GM20000 (cell line): ENCODE data around the gene FKBP2.

Experiments
- DNase-seq: peaks from one replicate; pipeline ENCODE4 v3.0.0; 2012; ENCODE audit warnings: low spot score
- CTCF ChIP-seq: IDR thresholded peaks from 2 replicates; pipeline ENCODE4 v1.5.1; 2012; ENCODE audit warnings: mild to moderate bottlenecking, control low read depth; ENCODE audit errors: extremely low read depth, missing control alignments

Gene FKBP2

DNA sequence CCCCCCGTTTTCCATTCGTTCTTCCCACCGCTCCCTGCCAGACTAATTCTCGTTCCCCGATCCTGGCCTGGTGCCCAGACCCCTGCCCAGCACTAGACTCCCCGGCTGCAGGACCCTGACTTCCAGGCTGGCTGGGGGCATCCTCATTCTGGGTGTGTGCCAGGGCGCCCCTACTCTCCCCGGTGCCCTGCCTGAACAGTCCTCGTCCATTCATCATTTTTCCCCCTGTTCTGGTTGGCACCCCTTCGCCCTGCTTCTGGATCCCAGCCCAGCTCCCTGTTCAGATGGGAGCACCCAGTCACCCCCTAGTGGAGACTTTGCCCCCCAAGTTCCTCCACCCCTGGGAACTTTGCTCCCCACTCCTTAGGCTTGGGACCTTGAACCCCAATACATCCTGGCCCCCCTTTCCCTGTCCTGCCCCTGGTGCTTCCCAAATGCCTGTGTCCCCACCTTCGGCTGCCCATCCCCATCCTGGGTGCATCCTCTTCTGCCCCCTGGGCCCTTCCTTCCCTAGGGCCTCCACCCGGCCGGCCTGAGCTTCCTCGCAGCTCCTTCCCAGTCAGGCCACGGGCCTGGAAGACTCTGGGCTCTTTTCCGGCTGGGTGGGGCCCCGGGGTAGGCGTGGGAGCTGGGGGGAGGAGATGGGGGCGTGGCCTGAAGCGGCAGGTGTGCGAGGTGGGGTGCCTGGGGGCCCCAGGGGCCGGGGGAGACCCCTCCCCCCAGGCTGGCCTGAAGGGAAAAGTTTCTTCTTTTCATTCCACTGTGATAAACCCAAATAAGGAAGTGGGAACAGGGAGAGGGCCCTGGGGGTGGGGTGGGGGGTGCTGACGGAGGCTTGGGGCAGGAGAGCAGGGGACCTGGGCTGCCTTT, 11.3 kb downstream of the FKBP2 start:
- peak; percentile 41 for TF ChIP-seq CTCF
- DNase-seq = peak; percentile 69

GRCh38 chr11:64253043-64253442, 12.1 kb downstream of the FKBP2 start:
- TF ChIP-seq CTCF = no peak
- DNase-seq = no peak

DNA sequence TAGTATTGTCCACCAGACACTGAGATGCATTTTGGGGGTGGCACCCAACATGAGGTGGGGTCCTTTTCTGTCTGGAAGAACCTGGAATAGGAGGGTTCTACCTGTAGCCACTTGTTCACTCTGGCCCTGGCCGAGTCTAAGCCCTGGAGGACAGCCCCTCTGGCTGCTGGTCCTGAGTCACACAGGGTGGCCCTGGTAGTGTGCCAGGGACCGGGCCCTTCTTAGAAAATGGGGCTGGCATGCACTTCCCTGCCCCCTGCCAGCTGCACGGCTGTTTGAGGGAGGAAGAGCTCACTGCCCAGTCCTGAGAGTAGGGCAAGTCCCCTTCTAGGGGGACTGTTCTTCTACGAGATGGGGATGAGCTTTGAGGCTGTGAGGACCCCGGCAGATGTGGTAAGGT, 12.6 kb downstream of the FKBP2 start:
- no peak for DNase-seq
- no peak for TF ChIP-seq CTCF

- TF ChIP-seq CTCF = no peak
- DNase-seq = no peak
Observed at GRCh38 chr11:64254326-64254725, 13.4 kb downstream of the FKBP2 start.

DNA sequence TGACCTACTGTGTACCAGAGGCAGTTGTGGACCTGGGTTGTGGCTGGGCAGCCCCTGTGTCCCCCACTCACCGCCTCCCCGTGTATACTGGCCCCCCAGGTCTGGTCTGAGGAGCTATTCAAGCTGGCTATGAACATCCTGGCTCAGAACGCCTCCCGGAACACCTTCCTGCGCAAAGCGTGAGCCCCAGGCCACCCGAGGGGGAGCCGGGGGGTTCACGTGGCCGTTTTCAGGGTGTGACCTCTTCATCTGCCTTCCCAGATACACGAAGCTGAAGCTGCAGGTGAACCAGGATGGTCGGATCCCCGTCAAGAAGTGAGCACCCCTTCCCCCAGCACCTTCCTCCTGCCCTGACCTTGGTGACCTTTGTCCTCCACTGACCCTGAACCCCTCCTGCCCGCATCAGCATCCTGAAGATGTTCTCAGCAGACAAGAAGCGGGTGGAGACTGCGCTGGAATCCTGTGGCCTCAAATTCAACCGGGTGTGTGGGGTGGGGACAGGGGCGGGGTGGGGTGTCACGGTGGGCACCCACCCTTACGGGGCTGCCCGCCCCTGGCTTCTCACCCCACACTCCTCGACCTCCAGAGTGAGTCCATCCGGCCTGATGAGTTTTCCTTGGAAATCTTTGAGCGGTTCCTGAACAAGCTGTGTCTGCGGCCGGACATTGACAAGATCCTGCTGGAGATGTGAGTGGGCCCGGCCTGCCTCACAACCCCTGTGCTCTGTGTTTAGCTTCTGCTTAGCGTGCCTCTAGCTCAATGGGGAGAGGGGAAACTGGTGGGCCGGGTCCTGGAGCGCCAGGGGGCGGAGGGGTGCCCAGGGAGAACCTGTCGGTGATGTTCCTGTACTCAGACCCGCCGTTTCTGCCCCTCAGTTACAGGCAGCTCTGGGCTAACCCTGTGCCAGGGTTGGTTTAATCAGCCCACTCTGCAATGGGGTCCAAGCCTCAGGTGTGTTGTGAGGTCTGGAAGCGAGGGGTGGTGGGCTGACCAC, 14.5 kb downstream of the FKBP2 start:
- no peak for DNase-seq
- no peak for TF ChIP-seq CTCF

DNA sequence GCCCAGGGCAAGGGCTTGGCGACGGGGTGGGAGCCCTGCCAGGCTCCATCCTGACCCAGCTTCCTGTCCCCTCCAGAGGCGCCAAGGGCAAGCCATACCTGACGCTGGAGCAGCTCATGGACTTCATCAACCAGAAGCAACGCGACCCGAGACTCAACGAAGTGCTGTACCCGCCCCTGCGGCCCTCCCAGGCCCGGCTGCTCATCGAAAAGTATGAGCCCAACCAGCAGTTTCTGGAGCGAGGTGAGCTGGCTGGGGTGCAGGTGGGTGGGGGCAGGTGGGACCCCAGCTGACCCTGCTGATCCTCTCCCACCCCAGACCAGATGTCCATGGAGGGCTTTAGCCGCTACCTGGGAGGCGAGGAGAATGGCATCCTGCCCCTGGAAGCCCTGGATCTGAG, 15.4 kb downstream of the FKBP2 start:
- no peak for DNase-seq
- no peak for TF ChIP-seq CTCF

DNA sequence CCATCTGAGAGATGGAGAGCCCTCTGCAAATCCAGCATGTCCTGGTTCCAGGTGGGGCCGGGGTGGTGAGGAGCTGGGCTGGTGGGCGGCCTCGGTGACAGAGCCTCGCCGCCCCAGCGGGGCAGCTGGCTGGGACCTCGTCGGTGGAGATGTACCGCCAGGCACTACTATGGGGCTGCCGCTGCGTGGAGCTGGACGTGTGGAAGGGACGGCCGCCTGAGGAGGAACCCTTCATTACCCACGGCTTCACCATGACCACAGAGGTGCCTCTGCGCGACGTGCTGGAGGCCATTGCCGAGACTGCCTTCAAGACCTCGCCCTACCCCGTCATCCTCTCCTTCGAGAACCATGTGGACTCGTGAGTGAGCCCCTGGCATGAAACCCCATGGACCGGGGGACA, 17.5 kb downstream of the FKBP2 start:
- DNase-seq = no peak
- TF ChIP-seq CTCF = no peak
